CD4-positive, alpha-beta T cell treated with Interleukin-10 for 1 hour (primary cell): ENCODE measurements around the gene GRAMD1B.

Source experiments
- DNase-seq: peaks from one replicate; pipeline ENCODE4 v3.0.0-alpha.2; 2020

The GRAMD1B gene

GRCh38 chr11:123409456-123410217 lies 20.4 kb upstream of the GRAMD1B start:
- DNase-seq: no peak

DNA sequence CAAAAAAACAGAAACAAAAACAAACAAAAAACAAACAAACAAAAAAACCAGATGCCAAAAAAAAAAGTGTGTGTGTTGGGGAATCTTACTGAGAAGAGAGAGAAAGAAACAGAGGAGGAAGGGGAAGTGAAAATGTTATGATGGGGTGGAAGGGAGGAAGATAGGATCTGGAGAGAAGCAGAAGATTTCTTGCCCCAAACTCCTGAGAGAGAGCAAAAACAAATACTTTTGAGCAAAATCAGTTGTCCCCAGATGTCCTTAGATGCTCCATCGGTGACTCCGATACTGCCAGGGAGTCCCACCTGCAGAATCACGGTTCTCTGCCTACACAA lies 19.9 kb upstream of the GRAMD1B start:
- DNase-seq: no peak

DNA sequence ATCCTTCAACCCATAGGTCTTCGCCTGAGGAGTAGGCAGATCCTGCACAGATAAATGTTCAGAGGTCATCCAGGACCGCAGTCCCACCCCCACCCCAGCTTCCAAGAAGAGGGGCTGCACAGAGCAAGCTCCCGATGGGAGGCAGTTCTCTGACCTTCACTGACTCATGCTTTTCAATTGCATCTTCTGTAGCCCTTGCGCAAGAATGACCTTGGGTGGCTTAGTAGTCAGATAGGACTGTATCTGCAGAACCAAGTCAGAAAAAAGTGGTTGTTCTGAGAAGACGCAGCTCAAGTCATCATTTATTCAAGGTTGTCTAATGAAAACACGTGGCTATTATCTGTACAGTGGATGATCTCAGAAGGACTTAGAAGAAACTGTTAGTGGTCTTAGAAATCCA lies 16.4 kb upstream of the GRAMD1B start:
- DNase-seq: no peak

DNA sequence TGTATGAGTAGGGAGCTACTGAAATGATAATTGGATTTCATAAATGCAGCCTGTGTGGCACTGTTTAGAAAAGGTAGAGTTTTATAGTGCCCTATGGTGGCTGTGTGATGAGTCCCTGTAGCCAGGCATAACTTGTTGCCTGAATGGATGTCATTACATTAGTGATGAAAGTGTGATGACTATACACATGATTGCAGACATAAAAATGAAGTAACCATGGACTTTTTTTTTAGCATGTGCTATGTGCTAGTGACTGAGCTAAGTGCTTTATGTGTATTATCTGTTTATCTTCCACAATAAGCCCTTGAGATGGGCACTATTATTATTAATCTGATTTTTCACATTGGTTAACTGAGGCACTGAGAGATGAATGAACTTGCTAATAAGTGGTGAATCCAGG lies 13.5 kb upstream of the GRAMD1B start:
- no peak for DNase-seq

GRCh38 chr11:123418351-123419114 lies 11.5 kb upstream of the GRAMD1B start:
- no peak for DNase-seq

DNA sequence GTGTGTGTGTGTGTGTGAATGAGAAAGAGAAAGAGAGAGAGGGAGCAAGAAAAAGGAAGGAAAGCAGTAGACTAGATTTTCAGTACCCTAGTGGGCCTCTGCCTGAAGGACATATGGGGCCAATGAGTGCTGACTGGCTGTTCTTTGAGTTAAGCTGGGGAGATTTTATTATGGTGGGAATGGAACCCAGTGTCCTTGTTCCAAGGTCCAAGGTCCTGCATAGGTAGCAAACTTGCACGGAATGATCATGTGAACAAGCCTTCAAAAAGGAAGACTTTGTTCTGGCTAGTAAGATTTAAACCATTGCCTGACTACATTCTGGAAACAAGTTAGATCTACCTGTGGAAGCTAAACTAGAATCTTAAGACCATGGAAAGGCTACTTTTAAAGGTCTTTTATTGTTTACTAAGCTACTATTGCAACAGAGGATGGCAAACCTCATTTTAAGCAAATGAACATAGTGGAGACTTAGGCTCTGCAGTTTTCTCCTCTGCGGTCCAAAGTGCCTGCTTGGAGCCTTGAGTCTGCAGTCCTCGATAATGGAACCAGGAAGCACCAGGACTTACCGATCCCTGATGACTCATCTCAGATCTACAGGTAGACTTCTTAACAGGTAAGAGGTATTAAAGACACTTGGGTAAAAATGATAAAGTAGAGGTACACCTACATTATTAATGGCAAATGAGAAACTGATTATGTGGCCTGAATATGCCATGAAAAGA lies 10.2 kb upstream of the GRAMD1B start:
- no peak for DNase-seq

DNA sequence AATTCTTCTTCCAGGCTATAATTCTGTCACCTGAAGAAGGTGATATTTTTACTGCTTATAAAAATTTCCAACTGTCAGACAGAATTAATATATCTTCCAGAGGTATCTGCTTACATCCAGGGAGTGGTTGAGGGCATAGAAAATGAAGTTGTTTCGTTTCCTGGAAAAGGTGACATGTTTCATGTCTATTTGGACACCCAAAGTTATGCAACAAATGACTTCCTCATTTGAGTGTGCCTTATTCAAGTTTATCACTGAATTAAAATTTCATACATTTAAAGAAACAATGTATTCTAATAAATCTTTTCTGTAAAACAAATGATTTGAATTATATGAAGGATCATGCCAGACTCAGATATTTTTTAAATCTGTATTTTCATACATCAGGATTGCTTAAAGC lies 8.5 kb upstream of the GRAMD1B start:
- no peak for DNase-seq

DNA sequence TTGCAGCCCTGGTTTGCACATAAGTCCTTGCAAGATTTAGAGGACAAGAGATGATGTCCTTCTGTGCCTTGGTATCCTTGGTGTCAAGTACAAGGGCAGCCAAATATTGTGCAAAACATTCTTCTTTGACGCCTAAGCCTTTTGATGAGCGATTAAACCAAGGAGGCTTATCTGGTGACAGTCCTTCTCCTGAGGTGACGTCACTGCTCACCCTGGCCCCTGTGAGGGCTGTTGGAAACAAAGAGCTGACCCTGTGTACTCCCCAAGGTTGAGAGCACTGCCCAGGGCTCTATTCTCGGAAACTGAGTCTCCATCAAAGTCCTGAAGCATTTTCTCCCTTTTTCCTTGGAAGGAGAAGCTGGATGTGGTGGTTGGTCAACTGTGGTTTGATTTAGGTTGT lies 4.7 kb upstream of the GRAMD1B start:
- DNase-seq: no peak

DNA sequence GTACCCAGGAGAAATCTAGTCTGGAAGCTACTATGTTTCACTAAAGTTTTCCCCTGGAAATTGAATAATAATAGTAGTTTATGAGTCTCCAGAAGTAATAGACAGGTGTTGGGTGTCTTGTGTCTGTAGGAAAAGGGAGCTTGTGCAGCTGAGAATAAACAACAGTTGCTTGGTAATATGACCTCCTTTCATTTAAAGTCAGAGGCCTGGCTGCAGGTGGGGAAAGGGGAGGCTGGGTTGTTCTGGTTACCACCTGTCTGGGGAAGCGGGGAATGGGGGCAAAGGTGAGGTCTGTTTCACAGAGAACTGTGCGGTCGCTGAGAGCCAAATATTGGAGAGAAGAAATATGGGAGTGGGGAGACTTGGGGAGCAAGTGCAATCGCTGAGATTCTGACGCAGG lies 3.3 kb upstream of the GRAMD1B start:
- DNase-seq: no peak

DNA sequence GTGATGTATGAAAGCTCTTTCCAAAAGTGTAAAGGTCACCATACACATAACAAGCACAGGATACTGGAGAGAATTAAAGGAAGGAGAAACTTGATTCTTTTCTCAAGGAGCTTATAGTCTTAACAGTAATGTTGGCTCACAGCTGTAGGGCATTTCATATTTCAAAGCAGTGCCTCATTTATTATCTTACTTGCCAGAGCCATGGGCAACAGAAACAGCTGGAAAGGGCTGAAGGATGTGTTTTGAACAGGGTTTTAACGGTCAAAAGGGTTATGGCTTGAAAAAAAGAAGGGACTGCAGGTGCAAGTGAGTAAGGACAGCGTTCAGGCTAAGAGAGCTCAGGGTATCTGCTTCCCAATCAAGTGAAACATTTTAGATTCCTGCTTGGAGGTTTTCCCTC lies 2.7 kb upstream of the GRAMD1B start:
- no peak for DNase-seq

GRCh38 chr11:123428116-123428715 lies 1.9 kb upstream of the GRAMD1B start:
- DNase-seq: no peak

- no peak for DNase-seq
These were observed 733 bp upstream of the GRAMD1B start for GRCh38 chr11:123429336-123429735.

GRCh38 chr11:123430721-123431497 lies 840 bp downstream of the GRAMD1B start:
- peak; percentile 64 for DNase-seq

- DNase-seq: no peak
These were observed 1.6 kb downstream of the GRAMD1B start for GRCh38 chr11:123431619-123432018.

- peak; percentile 43 for DNase-seq
These were observed 4.2 kb downstream of the GRAMD1B start for GRCh38 chr11:123434262-123434661.

DNA sequence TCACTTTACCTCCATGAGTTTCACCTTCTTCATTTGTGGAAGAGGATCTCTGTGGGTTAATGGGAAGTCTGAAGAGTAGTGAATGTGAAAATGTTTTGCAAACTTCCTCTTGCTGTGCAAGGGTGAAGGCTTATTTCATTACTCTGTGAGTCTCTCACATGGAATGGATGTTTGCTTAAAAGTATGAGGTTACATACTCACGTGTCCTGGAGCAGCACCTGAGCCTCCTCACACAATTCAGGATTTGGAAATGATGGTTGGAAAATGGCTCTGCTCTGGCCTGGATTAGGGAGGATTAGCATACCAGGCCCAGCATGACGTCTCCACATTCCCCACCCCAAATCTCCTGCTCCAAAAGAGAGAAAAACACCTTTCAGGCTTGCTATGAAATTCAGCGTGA lies 4.8 kb downstream of the GRAMD1B start:
- DNase-seq: no peak

GRCh38 chr11:123437236-123437979 lies 7.3 kb downstream of the GRAMD1B start:
- DNase-seq: no peak

- DNase-seq: no peak
These were observed 8.1 kb downstream of the GRAMD1B start for GRCh38 chr11:123438131-123438627.

- DNase-seq: no peak
These were observed 9.5 kb downstream of the GRAMD1B start for GRCh38 chr11:123439616-123440015.

DNA sequence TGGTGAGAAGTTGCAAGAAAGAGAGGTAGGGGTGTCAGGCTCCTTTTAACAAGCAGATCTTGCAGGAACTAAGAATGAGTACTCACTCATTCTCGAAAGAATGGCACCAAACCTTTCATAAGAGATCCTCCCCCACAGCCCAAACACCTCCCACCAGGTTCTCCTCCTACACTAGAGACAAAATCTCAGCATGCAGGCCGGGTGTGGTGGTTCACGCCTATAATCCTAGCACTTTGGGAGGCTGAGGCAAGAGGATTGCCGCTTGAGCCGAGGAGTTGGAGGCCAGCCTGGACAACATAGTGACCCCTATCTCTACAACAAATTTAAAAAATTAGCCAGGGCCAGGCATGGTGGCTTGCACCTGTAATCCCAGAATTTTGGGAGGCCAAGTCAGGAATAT lies 11.1 kb downstream of the GRAMD1B start:
- DNase-seq: no peak

- no peak for DNase-seq
These were observed 14.0 kb downstream of the GRAMD1B start for GRCh38 chr11:123443851-123444623.
